SK-N-DZ (cell line): ENCODE data around the gene CHST11.

Experiments
- DNase-seq: peaks from one replicate; pipeline ENCODE4 v3.0.0-alpha.2; 2015; ENCODE audit warnings: low spot score

CHST11 gene

DNA sequence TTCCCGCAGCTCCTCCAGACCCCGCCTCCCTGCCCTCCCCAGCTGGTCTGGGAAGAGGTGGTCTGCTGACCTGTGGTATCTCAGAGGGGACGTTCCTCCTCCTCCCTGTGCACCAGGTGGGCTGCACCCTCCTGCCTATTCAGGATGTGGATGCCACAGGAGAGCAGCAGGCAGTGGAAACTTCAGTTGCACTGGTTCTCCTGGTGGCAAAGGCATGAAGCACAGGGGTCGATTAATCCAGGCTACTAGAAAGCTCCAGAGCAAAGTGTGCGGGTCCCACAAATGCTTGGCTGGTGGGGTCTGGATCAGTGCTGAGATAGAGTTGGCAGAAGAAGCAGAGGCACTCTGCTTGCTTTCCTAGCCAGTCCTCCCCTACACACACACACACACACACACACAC lies 304.3 kb downstream of the CHST11 start:
- no peak for DNase-seq

DNA sequence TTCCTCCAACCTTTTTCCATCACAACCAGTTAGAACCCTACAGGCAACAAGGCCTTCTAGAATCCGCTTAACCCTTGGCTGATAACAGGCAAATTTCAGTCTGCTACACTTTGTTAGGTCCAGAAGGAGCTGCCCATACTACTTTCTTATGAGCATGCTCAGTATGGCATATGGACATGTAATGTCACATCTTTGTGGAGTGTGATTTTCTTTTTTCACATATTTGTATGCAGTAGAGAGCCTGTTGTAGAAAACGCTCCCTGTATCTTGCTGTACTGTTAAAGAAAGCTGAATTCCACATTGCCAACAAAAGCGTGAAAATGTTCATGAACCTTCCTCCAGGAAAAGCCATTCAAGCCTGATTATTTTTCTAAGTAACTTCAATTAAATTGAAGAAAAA lies 304.9 kb downstream of the CHST11 start:
- DNase-seq: no peak

- DNase-seq: no peak
Measured at GRCh38 chr12:104763168-104763805, 306.5 kb downstream of the CHST11 start.

DNA sequence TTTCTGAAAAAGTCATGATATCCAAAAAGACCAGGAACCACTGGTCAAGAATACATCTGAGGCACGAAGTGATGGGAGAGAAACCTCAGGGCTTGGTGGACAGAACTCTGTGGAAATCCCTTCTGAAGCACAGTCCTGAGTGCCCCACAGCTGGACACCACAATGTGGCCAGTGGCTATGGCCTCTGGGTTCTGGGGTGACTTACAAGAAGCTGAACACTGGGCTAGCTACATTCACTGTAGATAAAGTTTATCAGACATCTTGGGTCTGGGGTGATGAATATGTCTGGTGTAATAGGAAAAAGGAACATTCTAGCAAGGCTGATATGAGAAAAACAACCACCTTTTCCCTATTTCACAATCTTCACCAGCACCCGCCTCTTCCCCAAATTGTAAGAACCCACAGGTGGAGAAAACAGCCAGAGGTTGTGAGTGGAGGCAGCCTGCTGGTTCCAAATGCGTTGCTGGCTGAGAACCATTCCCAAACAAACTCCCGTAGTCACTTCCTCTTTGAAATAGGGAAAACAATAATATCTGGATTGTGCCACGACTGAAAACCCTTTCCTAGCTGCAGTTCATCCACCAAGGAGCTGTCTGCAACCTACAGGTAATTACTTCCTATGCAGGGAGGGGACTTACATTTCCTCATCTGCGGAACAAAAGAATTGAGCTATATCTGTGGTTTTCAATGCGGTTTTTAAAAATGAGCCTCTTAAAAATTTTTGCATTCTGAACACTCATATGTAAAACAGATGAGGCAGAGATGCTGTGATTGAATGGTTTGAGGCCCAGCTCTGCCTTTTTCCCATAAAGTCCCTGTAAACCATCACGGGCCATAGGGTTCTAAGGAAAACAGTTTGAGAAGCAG lies 307.7 kb downstream of the CHST11 start:
- DNase-seq: no peak

- no peak for DNase-seq
Measured at GRCh38 chr12:104767261-104767660, 310.5 kb downstream of the CHST11 start.

GRCh38 chr12:104768033-104768432 lies 311.3 kb downstream of the CHST11 start:
- DNase-seq: no peak

GRCh38 chr12:104769144-104769561 lies 312.4 kb downstream of the CHST11 start:
- no peak for DNase-seq

DNA sequence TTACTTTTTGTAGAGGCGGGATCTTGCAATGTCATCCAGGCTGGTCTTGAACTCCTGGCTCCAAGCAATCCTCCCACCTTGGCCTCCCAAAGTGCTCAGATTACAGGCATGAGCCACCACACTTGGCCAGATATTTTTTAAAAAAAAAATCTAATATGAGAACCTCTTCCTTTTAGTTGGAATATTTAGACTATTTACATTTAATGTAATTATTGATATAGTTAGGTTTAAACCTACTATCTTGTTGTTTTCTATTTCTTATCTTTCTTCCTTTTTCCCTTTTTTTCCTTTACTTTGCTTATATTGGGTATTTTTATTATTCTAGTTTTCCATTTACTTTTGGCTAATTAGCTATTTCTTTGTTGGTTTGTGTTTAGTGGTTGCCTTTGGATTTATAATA lies 315.6 kb downstream of the CHST11 start:
- no peak for DNase-seq

DNA sequence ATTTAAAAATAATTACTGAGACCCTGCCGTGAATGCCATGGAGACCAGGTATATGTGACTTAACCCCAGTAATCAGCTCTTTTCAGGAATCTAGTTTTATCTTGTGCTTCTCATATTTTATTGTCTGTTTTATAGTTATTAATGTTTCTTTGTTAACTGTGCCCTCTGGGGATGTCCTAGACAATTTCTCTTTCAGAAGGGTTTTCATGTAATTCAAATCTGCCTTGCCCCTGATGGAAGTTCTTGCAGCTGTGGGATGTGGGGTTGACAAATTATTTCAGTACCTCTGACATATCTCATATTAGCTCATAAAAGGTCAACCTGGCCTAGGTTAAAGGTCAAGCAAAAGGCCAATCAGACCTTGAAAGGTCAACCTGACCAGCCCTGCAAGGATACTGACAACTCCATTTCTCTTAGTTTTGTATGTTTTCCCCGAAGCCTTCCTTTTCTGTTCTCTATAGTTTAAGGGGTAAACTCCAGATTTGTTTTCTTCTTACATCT lies 319.0 kb downstream of the CHST11 start:
- no peak for DNase-seq

GRCh38 chr12:104779134-104779533 lies 322.4 kb downstream of the CHST11 start:
- no peak for DNase-seq

GRCh38 chr12:104782296-104782695 lies 325.5 kb downstream of the CHST11 start:
- DNase-seq: no peak

DNA sequence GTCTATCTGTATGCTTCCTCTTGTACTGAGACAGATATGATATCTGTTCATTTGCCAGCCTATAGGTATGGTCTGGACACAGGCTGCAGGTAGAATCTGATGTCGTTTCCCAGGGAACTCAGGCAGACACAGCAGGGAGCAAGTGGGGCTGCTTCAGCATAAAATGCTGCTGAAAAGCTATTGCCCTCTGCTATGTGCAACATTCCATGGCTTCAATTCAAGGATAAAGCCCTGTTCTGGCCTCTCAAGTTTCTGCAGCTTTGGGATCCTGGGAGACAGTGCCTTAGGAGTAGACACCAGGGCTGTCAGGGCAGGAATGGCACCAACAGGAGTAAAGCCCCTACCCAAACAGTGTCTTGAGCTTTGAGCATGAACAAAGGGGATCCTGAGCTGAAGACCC lies 327.8 kb downstream of the CHST11 start:
- no peak for DNase-seq

- DNase-seq: no peak
Measured at GRCh38 chr12:104785886-104786285, 329.1 kb downstream of the CHST11 start.

DNA sequence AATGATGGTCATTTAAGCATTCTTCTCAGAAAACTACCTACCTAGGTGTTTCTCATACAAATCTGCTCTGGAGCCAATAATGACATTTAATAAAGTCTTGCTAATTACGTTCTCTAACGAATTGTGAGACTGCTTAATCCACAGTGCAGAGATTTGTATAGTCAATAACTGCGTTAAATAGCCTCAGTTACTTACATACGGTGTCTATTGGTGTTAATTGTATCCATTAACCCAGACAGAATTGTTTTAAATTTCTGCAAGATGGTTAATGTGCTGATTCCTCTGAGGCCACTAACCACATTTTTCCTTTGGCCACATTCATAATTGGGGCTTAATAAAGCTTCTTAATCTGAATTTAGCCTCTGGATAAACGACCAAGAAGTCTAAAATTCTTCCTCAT lies 329.6 kb downstream of the CHST11 start:
- no peak for DNase-seq

DNA sequence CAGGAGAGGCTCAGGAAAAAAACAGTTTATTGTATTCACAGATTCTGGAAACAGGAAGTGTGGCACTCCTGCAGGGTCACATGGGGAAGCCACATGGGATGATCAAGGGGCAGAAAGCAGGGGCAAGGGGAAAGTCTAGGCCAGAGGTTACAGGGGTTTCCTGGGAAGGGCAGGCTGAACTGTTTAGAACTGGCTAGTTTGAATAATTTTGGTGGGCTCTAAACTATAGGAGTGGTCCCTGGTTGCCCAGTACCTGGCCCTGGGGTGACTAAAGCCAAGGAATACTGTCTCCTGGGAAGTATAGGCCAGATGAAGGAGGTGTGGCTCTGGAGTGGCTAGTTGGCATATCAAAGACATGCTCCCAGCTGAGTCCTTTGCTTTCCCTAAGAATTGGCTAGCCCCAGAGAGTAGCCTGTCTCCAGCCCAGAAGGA lies 332.1 kb downstream of the CHST11 start:
- DNase-seq: no peak

GRCh38 chr12:104790296-104791125 lies 333.8 kb downstream of the CHST11 start:
- DNase-seq: peak; percentile 53

- DNase-seq: no peak
Measured at GRCh38 chr12:104792570-104792969, 335.8 kb downstream of the CHST11 start.

GRCh38 chr12:104793285-104793684 lies 336.5 kb downstream of the CHST11 start:
- no peak for DNase-seq

- no peak for DNase-seq
Measured at GRCh38 chr12:104793968-104794367, 337.2 kb downstream of the CHST11 start.

GRCh38 chr12:104796475-104796862 lies 339.7 kb downstream of the CHST11 start:
- no peak for DNase-seq

DNA sequence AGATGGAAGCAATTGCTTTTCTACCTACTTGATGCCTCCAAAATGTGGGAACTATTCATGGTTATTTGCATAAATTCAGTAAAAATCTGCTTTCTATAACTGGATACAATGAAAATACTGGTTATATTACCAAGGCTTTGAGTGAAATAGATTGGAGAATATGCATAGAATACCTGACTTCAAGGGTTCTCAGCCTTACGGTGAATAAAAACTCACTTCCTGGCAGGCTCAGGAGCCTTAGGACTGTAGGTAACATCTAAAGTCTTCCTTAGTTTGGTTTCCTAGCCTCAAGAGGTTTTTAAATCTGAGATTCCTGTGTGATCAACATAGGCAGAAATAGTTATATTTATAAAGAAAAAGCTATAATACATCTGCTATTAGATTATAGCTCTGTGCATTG lies 342.7 kb downstream of the CHST11 start:
- no peak for DNase-seq

- DNase-seq: no peak
Measured at GRCh38 chr12:104801005-104801404, 344.3 kb downstream of the CHST11 start.
